ENCODE data around the gene DGKQ. TPM values are rescaled to one million over a fixed set of nuclear protein-coding genes. Genes with fewer than 3 reads are reported as not detected.

Gene DGKQ
- total RNA-seq, 2 experiments from 2014 or later: 17.6 to 19.2 TPM

DNA sequence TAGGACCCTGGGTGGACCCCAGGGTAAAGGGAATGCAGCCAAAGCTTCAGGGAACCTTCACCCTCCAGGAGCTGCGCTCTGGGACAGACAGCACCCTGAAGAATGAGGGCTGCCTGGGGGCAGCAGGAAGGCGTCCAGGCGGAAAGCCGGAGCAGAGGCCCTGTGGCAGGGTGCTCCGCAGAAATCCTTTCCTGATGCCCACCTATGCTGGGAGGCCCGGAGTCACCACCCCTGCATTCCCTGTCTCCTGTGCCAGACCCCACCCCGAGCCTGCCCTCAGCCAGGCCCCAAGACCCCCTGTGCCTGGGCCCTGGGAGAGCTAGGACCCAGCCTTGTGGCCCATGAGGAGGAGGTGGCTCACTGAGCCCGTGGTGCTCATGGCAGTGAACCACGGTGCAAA is 1.3 kb upstream of the DGKQ start:
- CTCF ChIA-PET: no interaction called here
- intact Hi-C loops (cut with DNase I, micrococcal nuclease): loop anchor here in 1 of 2 experiments (5.0 kb wide), 1 partner anchor 192 kb away; no protein-coding TSS in a partner anchor

DNA sequence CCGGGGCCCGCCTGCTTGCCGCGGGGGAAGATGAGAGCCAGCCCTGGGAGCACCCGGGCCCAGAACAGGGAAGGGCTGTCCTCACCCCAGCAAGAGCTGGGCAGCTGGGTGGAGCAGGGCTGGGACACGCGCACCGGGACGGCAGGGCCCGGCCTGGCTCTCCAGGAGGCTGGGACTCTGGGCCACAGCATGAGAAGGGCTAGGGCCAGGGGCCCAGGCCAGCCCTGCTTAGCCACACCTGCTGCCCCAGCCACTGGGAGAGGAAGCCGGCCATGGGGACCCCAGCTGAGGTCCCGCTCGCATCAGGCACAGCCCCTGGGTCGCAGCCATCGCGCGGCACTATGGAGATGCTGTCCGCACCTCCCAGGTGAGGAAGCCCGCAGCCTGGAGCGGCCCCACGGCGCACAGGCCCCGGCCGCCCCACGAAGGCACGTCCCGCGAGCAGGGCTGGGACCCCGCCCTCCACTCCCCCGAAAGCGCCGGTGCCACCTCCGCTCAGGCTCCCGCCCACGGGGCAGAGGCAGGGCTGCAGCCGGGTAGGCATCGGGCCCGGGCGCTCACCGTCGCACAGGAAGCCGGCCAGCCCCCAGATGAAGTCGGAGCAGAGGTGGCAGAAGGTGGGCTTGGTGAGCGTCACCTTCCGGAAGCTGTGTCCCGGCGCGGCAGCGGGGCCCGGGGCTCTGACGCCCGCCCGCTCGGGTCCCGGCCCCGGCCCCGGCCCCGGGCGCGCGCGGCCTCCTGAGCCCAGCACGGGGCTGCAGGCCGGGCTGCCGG is 531 bp downstream of the DGKQ start:
- no peaks in the 10 kb centered on the region for H3K36me3 Mint-ChIP-seq (ENCODE audit: low read depth)
- H3K4me3 Mint-ChIP-seq: peak overlapping the region; percentile 54
- CTCF ChIA-PET: interaction anchor here (0.9 to 1.0 kb wide), 2 partner anchors 15 to 38 kb away, joined by 3 read pairs; no protein-coding TSS in a partner anchor
- DNase-seq (peak; percentile 29 to 81 (median 56)), ATAC-seq (ENCODE audit: poor library complexity) (peak; percentile 60)
- TF ChIP-seq, protein P1, sequence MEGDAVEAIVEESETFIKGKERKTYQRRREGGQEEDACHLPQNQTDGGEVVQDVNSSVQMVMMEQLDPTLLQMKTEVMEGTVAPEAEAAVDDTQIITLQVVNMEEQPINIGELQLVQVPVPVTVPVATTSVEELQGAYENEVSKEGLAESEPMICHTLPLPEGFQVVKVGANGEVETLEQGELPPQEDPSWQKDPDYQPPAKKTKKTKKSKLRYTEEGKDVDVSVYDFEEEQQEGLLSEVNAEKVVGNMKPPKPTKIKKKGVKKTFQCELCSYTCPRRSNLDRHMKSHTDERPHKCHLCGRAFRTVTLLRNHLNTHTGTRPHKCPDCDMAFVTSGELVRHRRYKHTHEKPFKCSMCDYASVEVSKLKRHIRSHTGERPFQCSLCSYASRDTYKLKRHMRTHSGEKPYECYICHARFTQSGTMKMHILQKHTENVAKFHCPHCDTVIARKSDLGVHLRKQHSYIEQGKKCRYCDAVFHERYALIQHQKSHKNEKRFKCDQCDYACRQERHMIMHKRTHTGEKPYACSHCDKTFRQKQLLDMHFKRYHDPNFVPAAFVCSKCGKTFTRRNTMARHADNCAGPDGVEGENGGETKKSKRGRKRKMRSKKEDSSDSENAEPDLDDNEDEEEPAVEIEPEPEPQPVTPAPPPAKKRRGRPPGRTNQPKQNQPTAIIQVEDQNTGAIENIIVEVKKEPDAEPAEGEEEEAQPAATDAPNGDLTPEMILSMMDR (IDR thresholded peaks at IDR 0.05): no peak
- H3K36me3 ChIP-seq (ENCODE audit: insufficient read depth, low read length): no peaks in the 10 kb centered on the region
- no peaks in the 10 kb centered on the region for H3K4me1 Mint-ChIP-seq (ENCODE audit: low read depth)
- H3K27me3 ChIP-seq (ENCODE audit: control insufficient read depth in 1 of 2, insufficient read depth in 2 of 2, low read length in 2 of 2): peaks cover 0 to 2% of the 10 kb centered on the region in 2 experiments
- H3K27me3 Mint-ChIP-seq: no peaks in the 10 kb centered on the region
- peaks cover 0 to 8% of the 10 kb centered on the region in 2 experiments for H3K9me3 ChIP-seq (ENCODE audit: control insufficient read depth in 1 of 2, insufficient read depth in 1 of 2, low read length in 2 of 2)
- no peaks in the 10 kb centered on the region for H3K9me3 Mint-ChIP-seq
- intact Hi-C loops (cut with DNase I, micrococcal nuclease): loop anchor here (1.0 to 5.0 kb wide), 6 partner anchors 14 to 268 kb away; partner anchors contain the start of genes GAK (in 2 of the 2), TMEM175 (in 2 of the 2), FGFRL1 (in 1 of the 2) and IDUA (in 1 of the 2)
- peaks cover 38% of the 10 kb centered on the region for H3K4me1 ChIP-seq (ENCODE audit: insufficient read depth, low read length)
- no peak overlapping the region for H3K27ac ChIP-seq (ENCODE audit: low read depth in 1 of 2, low read length in 2 of 2)
- peak overlapping the region; percentile 63 for H3K4me3 ChIP-seq (ENCODE audit: low read length)
- POLR2A ChIA-PET: interaction anchor here (0.5 to 2.0 kb wide), 5 partner anchors 14 to 1282 kb away, joined by 3 to 7 read pairs (median 5); partner anchors contain the start of genes FGFRL1, GAK, IDUA and TMEM175
- no peak overlapping the region for H3K27ac Mint-ChIP-seq

More for the DNA sequence above, 1.3 kb upstream of the DGKQ start:
- H3K4me1 Mint-ChIP-seq (ENCODE audit: low read depth): no peaks in the 10 kb centered on the region
- ATAC-seq (ENCODE audit: poor library complexity): no peak
- Histone ChIP-seq H3K27ac (ENCODE audit: low read depth in 1 of 2, low read length in 2 of 2) (no peak overlapping the region), H3K4me1 (ENCODE audit: insufficient read depth, low read length) (peaks cover 34% of the 10 kb centered on the region), H3K4me3 (ENCODE audit: low read length) (no peak overlapping the region), H3K27me3 (ENCODE audit: control insufficient read depth in 1 of 2, insufficient read depth in 2 of 2, low read length in 2 of 2) (no peaks in the 10 kb centered on the region), H3K36me3 (ENCODE audit: insufficient read depth, low read length) (no peaks in the 10 kb centered on the region), H3K9me3 (ENCODE audit: control insufficient read depth in 1 of 2, insufficient read depth in 1 of 2, low read length in 2 of 2) (peaks cover 0 to 4% of the 10 kb centered on the region in 2 experiments)
- no peaks in the 10 kb centered on the region for H3K9me3 Mint-ChIP-seq
- H3K27me3 Mint-ChIP-seq: no peaks in the 10 kb centered on the region
- no peak overlapping the region for H3K4me3 Mint-ChIP-seq
- DNase-seq: no peak
- no peaks in the 10 kb centered on the region for H3K36me3 Mint-ChIP-seq (ENCODE audit: low read depth)
- TF ChIP-seq, protein P1 (IDR thresholded peaks at IDR 0.05): no peak
- H3K27ac Mint-ChIP-seq: no peak overlapping the region
- POLR2A ChIA-PET: no interaction called here

DNA sequence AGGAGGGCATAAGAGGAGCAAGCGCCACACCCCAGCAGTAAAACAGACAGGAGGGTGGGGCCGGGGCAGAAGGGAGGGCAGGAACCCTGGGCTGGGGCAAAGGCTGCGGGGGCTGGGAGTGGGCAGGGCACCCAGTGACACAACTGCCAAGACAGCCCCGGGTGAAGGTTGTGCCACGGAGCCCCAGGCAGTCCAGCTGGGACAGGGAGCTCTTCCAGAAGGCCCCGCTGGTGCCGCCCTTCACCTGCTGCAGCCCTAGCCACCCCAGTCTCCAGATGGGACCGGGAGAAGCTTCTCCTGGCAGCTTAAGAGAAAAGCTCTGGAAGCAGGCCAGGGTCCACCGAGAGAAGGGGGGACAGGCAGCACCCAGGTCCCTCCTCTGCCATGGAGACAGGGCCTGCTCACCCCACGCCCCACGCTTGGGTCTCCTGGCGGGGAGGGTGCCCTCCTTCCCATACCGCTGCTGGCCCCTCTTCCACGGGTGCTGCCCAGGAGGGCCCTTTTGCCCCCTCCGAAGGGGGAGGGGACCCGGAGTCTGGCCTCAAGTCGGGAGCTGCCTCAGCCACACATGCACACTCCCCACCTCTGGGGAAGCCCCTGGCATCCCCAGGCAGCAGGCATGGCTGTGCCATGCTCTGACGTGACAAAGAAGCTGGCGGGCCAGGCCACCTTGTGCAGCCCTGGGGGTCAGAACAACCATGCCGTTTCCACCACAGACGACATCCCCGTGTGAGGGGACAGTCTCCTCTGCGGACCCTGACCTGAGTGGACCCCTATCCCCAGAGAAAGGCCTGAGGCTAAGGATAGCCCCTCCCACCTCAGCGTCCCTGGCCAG is 1.5 kb downstream of the DGKQ start:
- Mint-ChIP-seq H3K4me1 (ENCODE audit: low read depth) (no peaks in the 10 kb centered on the region), H3K27me3 (no peaks in the 10 kb centered on the region), H3K27ac (no peak overlapping the region), H3K36me3 (ENCODE audit: low read depth) (no peaks in the 10 kb centered on the region), H3K4me3 (peak overlapping the region; percentile 65), H3K9me3 (no peaks in the 10 kb centered on the region)
- Histone ChIP-seq H3K9me3 (ENCODE audit: control insufficient read depth in 1 of 2, insufficient read depth in 1 of 2, low read length in 2 of 2) (peaks cover 0 to 8% of the 10 kb centered on the region in 2 experiments), H3K36me3 (ENCODE audit: insufficient read depth, low read length) (no peaks in the 10 kb centered on the region), H3K27me3 (ENCODE audit: control insufficient read depth in 1 of 2, insufficient read depth in 2 of 2, low read length in 2 of 2) (peaks cover 0 to 2% of the 10 kb centered on the region in 2 experiments), H3K27ac (ENCODE audit: low read depth in 1 of 2, low read length in 2 of 2) (no peak overlapping the region), H3K4me1 (ENCODE audit: insufficient read depth, low read length) (peaks cover 40% of the 10 kb centered on the region), H3K4me3 (ENCODE audit: low read length) (peak overlapping the region; percentile 63)
- no peak for DNase-seq
- TF ChIP-seq, protein P1 (IDR thresholded peaks at IDR 0.05): no peak
- no peak for ATAC-seq (ENCODE audit: poor library complexity)
- POLR2A ChIA-PET: interaction anchor here (0.5 to 2.0 kb wide), 4 partner anchors 15 to 1283 kb away, joined by 3 to 7 read pairs (median 4); partner anchors contain the start of genes GAK, IDUA and TMEM175
- intact Hi-C loops (cut with DNase I, micrococcal nuclease): loop anchor here in 1 of 2 experiments (5.0 kb wide), 1 partner anchor 190 kb away; no protein-coding TSS in a partner anchor
- CTCF ChIA-PET: no interaction called here
